ENCODE data around the gene PPP6C.
"Not testable (repeated sequence)": the region's sequence is repeated elsewhere in the genome, so short reads cannot be mapped to it uniquely, and the experiment has no call there.

Gene PPP6C

GRCh38 chr9:125162891-125163290 lies 26.7 kb downstream of the PPP6C start:
- not testable (repeated sequence) for H3K9me3 Mint-ChIP-seq (ENCODE audit: low read depth); H3K36me3 Mint-ChIP-seq; H3K27me3 Mint-ChIP-seq; H3K4me3 Mint-ChIP-seq; H3K27ac Mint-ChIP-seq
- peaks cover 24% of the 10 kb centered on the region for H3K4me1 Mint-ChIP-seq (ENCODE audit: low read depth)

- peak overlapping the region; percentile 41 for H3K27ac Mint-ChIP-seq
- H3K9me3 Mint-ChIP-seq (ENCODE audit: low read depth), result no peaks in the 10 kb centered on the region
These were observed 28.2 kb downstream of the PPP6C start for GRCh38 chr9:125161284-125161918.

GRCh38 chr9:125160750-125161149 lies 28.9 kb downstream of the PPP6C start:
- peaks cover 18% of the 10 kb centered on the region for H3K4me1 Mint-ChIP-seq (ENCODE audit: low read depth)
- H3K36me3 Mint-ChIP-seq, result peaks cover 6% of the 10 kb centered on the region
- no peak overlapping the region for H3K4me3 Mint-ChIP-seq
- H3K9me3 Mint-ChIP-seq (ENCODE audit: low read depth), result no peaks in the 10 kb centered on the region
- peak overlapping the region; percentile 41 for H3K27ac Mint-ChIP-seq
- no peaks in the 10 kb centered on the region for H3K27me3 Mint-ChIP-seq

More at GRCh38 chr9:125161284-125161918, 28.2 kb downstream of the PPP6C start:
- Mint-ChIP-seq H3K27me3 (no peaks in the 10 kb centered on the region), H3K4me1 (ENCODE audit: low read depth) (peaks cover 22% of the 10 kb centered on the region), H3K4me3 (no peak overlapping the region), H3K36me3 (peaks cover 6% of the 10 kb centered on the region)

- no peaks in the 10 kb centered on the region for H3K27me3 Mint-ChIP-seq
- no peak overlapping the region for H3K4me3 Mint-ChIP-seq
- H3K27ac Mint-ChIP-seq, result no peak overlapping the region
- peaks cover 9% of the 10 kb centered on the region for H3K36me3 Mint-ChIP-seq
- H3K9me3 Mint-ChIP-seq (ENCODE audit: low read depth), result no peaks in the 10 kb centered on the region
- H3K4me1 Mint-ChIP-seq (ENCODE audit: low read depth), result peaks cover 12% of the 10 kb centered on the region
These were observed 33.1 kb downstream of the PPP6C start for GRCh38 chr9:125156551-125156950.

DNA sequence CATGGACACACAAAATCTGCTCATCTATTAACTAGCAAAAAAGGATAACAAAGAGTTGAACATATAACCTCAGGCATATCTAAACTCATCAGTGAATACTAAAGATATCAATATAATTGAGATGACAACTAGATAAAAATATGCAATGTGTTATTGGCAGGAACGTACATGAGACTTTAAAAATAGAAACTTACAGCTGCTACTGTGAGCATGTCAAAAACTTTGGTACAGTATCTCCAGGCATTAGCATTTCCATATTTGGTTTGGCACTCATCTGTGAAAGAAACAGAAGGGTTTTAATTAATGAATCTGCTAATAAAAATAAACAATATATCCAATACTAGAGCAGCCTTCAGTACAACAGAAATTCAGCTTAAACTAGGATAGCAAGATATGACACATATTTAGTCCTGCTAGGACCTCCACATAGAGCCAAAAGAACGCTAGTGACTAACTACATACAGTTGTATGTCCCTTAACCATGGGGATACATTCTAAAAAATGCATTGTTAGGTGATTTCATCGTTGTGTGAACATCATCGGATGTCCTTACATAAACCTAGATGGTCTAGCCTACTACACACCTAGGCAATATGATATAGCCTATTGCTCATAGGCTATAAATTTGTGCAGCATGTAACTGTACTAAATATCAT lies 35.8 kb downstream of the PPP6C start:
- H3K4me1 Mint-ChIP-seq (ENCODE audit: low read depth), result peaks cover 2% of the 10 kb centered on the region
- no peaks in the 10 kb centered on the region for H3K27me3 Mint-ChIP-seq
- H3K4me3 Mint-ChIP-seq, result no peak overlapping the region
- no peak overlapping the region for H3K27ac Mint-ChIP-seq
- H3K36me3 Mint-ChIP-seq, result peaks cover 5% of the 10 kb centered on the region
- H3K9me3 Mint-ChIP-seq (ENCODE audit: low read depth), result no peaks in the 10 kb centered on the region

- no peaks in the 10 kb centered on the region for H3K9me3 Mint-ChIP-seq (ENCODE audit: low read depth)
- no peak overlapping the region for H3K27ac Mint-ChIP-seq
- peaks cover 2% of the 10 kb centered on the region for H3K4me1 Mint-ChIP-seq (ENCODE audit: low read depth)
- H3K27me3 Mint-ChIP-seq, result no peaks in the 10 kb centered on the region
- H3K4me3 Mint-ChIP-seq, result no peak overlapping the region
- H3K36me3 Mint-ChIP-seq, result peaks cover 3% of the 10 kb centered on the region
These were observed 37.9 kb downstream of the PPP6C start for GRCh38 chr9:125151730-125152129.

DNA sequence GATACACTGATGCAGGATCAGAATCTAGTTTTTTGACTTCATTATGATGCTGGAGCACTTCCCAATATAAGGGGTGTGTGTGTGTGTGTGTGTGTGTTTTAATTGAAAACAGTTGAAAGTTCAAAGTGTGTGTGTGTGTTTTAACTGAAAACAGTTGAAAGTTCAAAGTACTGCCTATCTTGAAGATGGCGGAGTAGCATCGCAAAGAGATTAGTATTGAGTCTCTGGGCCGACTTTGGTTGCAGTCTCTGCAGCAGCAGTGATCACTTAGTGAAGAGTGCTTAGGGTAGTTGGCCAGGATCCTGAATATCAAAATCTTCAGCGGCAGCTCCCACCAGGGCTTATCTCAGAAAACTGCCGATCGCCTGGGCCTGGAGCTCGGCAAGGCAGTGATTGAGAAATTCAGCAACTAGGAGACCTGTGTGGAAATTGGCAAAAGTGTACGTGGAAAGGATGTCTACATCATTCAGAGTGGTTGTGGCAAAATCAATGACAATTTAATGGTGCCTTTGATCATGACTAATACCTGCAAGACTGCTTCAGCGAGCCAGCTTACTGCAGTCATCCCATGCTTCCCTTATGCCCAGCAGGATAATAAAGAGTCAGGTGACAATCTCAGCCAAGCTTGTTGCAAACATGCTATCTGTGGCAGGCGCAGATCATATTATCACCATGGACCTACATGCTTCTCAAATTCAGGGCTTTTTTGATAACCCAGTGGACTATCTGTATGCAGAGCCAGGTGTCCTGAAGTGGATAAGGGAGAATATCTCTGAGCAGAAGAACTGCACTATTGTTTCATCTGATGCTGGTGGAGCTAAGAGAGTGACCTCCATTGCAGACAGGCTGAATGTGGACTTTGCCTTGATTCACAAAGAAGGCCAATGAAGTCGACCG lies 39.0 kb downstream of the PPP6C start:
- H3K9me3 Mint-ChIP-seq (ENCODE audit: low read depth), result no peaks in the 10 kb centered on the region

DNA sequence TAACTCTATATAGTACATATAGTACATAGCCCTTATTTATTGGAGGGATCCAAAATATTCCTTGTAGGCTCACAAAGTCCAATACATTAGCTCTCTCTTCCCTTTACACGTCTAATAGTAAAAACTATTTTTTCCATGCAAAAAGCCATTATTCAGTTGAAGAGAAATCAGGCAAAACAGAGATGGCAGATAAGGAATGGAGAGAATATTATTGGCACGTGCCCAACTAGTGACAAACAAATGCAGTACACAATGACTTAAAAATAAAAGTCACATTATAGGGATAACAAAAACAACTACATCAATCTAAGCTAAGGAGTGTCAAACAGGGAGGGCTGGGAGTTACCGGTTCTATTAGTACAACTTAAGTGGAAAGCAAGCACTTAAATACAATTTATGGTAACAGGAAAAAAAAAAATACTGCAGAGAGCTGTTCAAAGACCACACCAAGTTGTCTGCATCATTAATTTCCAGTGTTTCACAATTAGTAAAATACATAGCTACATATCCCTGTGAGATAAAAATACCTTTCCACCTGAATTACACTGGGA lies 42.1 kb downstream of the PPP6C start:
- no peak overlapping the region for H3K4me3 Mint-ChIP-seq
- no peaks in the 10 kb centered on the region for H3K36me3 Mint-ChIP-seq

More for the DNA sequence above, 39.0 kb downstream of the PPP6C start:
- Mint-ChIP-seq H3K4me3 (no peak overlapping the region), H3K27me3 (no peaks in the 10 kb centered on the region), H3K4me1 (ENCODE audit: low read depth) (peaks cover 4% of the 10 kb centered on the region), H3K27ac (peak overlapping the region; percentile 46), H3K36me3 (peaks cover 3% of the 10 kb centered on the region)

DNA sequence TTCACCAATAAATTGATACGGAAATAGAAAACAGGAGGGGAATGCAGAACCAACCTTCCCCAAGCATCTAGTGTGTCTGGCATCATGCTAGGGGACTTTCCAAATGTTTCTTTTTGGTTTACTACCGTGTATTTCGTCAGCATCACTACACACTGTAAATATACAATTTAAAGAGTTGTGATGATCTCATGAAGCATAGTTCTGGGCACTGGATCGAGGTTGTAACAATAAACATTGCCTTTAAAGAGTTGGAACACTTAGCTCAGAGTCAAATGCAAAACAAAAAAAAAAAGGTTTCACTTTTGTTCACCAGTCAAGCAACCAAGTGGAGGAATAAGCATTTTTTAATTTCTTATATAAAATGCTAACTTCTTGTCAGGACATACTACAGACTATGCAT lies 43.4 kb downstream of the PPP6C start:
- Mint-ChIP-seq H3K27me3 (no peaks in the 10 kb centered on the region), H3K9me3 (ENCODE audit: low read depth) (no peaks in the 10 kb centered on the region), H3K4me3 (no peak overlapping the region), H3K27ac (no peak overlapping the region), H3K36me3 (no peaks in the 10 kb centered on the region), H3K4me1 (ENCODE audit: low read depth) (peaks cover 25% of the 10 kb centered on the region)

More for the DNA sequence above, 42.1 kb downstream of the PPP6C start:
- H3K9me3 Mint-ChIP-seq (ENCODE audit: low read depth), result no peaks in the 10 kb centered on the region
- no peaks in the 10 kb centered on the region for H3K27me3 Mint-ChIP-seq
- peaks cover 13% of the 10 kb centered on the region for H3K4me1 Mint-ChIP-seq (ENCODE audit: low read depth)
- no peak overlapping the region for H3K27ac Mint-ChIP-seq

GRCh38 chr9:125145425-125145824 lies 44.2 kb downstream of the PPP6C start:
- Mint-ChIP-seq H3K27ac (no peak overlapping the region), H3K36me3 (no peaks in the 10 kb centered on the region), H3K9me3 (ENCODE audit: low read depth) (no peaks in the 10 kb centered on the region), H3K4me3 (no peak overlapping the region), H3K27me3 (no peaks in the 10 kb centered on the region), H3K4me1 (ENCODE audit: low read depth) (peaks cover 27% of the 10 kb centered on the region)

DNA sequence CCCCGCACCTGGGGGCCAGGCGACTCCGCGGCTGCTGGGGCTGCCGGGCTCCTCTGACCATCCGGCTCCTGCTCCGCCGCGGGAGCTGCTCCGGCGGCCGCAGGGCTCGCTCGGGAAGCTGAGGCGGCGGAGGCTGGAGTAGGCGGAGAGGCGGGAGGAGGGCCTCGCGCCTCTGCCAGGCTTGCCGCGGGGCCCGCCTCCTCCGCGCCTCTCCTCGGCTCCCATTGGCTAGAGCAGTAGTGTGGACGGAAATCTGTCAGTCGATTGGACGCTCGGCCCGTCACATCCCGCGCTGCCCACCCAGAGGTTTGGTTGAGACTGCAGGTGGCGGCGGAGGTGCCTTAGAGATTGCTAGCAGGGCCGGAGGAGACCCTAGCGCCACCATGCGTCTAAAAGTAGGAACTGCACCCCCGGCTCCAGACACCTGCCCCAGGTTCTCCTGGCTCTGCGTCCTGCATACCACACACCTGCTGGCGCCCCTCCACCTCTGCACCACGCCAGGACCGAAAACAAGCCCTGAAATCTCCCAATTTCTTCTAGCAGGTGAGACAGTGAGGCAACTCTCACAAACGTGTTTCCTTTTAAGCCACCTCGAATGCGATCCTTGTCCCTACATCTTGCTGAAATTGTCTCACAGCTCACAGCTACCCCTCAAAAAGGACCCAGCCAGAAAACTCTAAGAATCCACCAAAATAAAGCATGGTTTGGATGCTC lies 46.1 kb downstream of the PPP6C start, which contains the start of gene SCAI:
TSS of gene SCAI (minus strand) at position 152 of the 714 bp plus-strand sequence. CDS start at position 61, 91 bp downstream.
- Mint-ChIP-seq H3K27ac (peak within 1 kb of the TSS; percentile 90), H3K36me3 (no peaks in the 10 kb centered on the region), H3K9me3 (ENCODE audit: low read depth) (no peaks in the 10 kb centered on the region), H3K27me3 (no peaks in the 10 kb centered on the region), H3K4me1 (ENCODE audit: low read depth) (peaks cover 32% of the 10 kb centered on the region), H3K4me3 (peak within 1 kb of the TSS; percentile 97)

DNA sequence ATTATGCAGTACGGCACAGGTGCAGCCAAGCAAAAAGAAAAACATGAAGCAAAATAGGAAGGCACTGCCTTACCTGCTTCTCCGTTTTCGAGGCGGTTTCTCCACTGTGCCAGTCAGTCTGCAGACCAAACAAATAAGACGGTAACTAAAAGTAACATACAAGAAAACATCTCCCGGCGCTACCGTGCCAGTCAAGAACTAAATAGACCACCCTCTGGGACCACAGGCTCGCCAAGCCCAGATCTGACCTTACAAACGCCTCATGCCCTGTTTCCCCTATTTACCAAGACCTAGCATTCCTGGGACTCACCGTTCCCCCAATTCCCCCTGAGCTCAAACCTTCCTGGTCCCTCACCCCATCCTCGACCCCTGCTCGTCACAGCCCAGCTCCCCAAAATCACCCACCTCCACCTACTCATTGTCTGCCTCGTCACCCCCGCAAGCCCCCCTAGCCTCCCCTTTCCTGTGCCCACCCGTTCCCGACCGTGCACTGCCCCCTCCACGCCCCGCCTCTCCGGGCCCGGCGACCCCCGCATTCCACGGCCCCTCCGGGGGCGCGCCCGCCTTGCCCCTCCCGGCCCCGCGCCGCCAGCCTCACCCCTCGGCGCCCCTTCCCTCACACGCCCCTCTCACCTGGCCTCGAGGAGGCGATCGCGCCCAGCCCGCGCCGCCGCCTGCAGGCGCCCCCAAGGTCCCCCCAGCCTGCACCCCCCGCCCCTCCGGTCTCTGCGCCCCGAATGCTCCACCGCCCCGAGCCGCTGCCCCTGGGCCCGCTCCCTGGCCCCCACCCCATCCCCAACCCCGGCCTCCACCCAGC lies 46.8 kb downstream of the PPP6C start:
- Mint-ChIP-seq H3K27ac (peak overlapping the region; percentile 90), H3K4me1 (ENCODE audit: low read depth) (peaks cover 32% of the 10 kb centered on the region)

GRCh38 chr9:125141751-125142150 lies 47.9 kb downstream of the PPP6C start:
- Mint-ChIP-seq H3K9me3 (ENCODE audit: low read depth) (no peaks in the 10 kb centered on the region), H3K27me3 (no peaks in the 10 kb centered on the region), H3K4me3 (peak overlapping the region; percentile 97), H3K27ac (no peak overlapping the region), H3K4me1 (ENCODE audit: low read depth) (peaks cover 32% of the 10 kb centered on the region), H3K36me3 (no peaks in the 10 kb centered on the region)

More for the DNA sequence above, 46.8 kb downstream of the PPP6C start:
- H3K36me3 Mint-ChIP-seq, result no peaks in the 10 kb centered on the region
- no peaks in the 10 kb centered on the region for H3K9me3 Mint-ChIP-seq (ENCODE audit: low read depth)
- no peaks in the 10 kb centered on the region for H3K27me3 Mint-ChIP-seq
- H3K4me3 Mint-ChIP-seq, result peak overlapping the region; percentile 97

Data from activated naive CD8-positive, alpha-beta T cell (primary cell).